Articular chondrocyte of knee joint (primary cell): ENCODE measurements around the gene TMPRSS11D. TPM values are rescaled to one million over a fixed set of nuclear protein-coding genes. Genes with fewer than 3 reads are reported as not detected.

Source experiments
- total RNA-seq: library from RNA; depleted of rRNA; stranded (reverse); fragments of >200 nt; gene quantifications from 2 replicates; pipeline ENCODE4 v1.2.3, GENCODE V29; 2012

TMPRSS11D gene, protein sequence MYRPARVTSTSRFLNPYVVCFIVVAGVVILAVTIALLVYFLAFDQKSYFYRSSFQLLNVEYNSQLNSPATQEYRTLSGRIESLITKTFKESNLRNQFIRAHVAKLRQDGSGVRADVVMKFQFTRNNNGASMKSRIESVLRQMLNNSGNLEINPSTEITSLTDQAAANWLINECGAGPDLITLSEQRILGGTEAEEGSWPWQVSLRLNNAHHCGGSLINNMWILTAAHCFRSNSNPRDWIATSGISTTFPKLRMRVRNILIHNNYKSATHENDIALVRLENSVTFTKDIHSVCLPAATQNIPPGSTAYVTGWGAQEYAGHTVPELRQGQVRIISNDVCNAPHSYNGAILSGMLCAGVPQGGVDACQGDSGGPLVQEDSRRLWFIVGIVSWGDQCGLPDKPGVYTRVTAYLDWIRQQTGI
- not detected in 2 replicates for total RNA-seq

GRCh38 chr4:67883902-67884301, at the start of gene TMPRSS11D:
Gene TMPRSS11D, minus strand, starts transcription at chr4:67884002. Its CDS starts 69 bp downstream, at chr4:67883933.

Other genes starting within 250 kb of the TMPRSS11D start
- 72.4 and 145 TPM in 2 replicates for gene UBA6, start 182.8 kb downstream of the TMPRSS11D start, total RNA-seq
- not detected in 2 replicates for gene GNRHR, start 129.6 kb downstream of the TMPRSS11D start, total RNA-seq
- not detected in 2 replicates for gene TMPRSS11A, start 79.5 kb upstream of the TMPRSS11D start, total RNA-seq
- not detected in 2 replicates for gene TMPRSS11F, start 245.9 kb upstream of the TMPRSS11D start, total RNA-seq